HEK293 (cell line): ENCODE results near the gene CHIT1.

Experiments used
- CTCF ChIA-PET: fragments of 350-600 bp; formaldehyde crosslinking; extraction: SDS; loops from one replicate; lab custom pipeline; 2021; ENCODE audit warnings: antibody characterized with exemption; lab: Yijun Ruan, JAX
- POLR2A ChIA-PET: fragments of 300-600 bp; formaldehyde crosslinking; extraction: SDS; loops from one replicate; lab custom pipeline; 2020; ENCODE audit warnings: antibody characterized with exemption, inconsistent platforms; lab: Yijun Ruan, JAX
- H3K27ac ChIP-seq: fragments of 200-500 bp; sonication (Bioruptor generic); 2 replicates; pipeline ENCODE4 v1.5.1; 2014; ENCODE audit warnings: low read depth, low read length, control low read depth, inconsistent platforms; ENCODE audit errors: extremely low read depth
- H3K36me3 ChIP-seq, 2 experiments: fragments of 200-500 bp in 1 of 2; sonication (Bioruptor generic) in 1 of 2; 1 replicate in 1 of 2; 2 replicates in 1 of 2; pipeline ENCODE4 v1.5.1; 2014 to 2017; ENCODE audit warnings: inconsistent platforms in 2 of 2, low read length in 2 of 2; ENCODE audit not compliant: control insufficient read depth in 2 of 2, insufficient read depth in 1 of 2
- H3K4me1 ChIP-seq: fragments of 200-500 bp; sonication (Bioruptor generic); 2 replicates; pipeline ENCODE4 v1.5.1; 2014; ENCODE audit warnings: mild to moderate bottlenecking, low read length, inconsistent platforms; ENCODE audit not compliant: control insufficient read depth, insufficient read depth
- H3K4me3 ChIP-seq: 2 replicates; pipeline ENCODE4 v1.5.1; 2011; ENCODE audit warnings: low read depth, mild to moderate bottlenecking, control low read depth, low read length, moderate library complexity
- H3K9me3 ChIP-seq: fragments of 200-500 bp; sonication (Bioruptor generic); 2 replicates; pipeline ENCODE4 v1.5.1; 2014; ENCODE audit warnings: low read depth, low read length, inconsistent platforms; ENCODE audit not compliant: control insufficient read depth, insufficient read depth
- BCL11A ChIP-seq: fragments of 450-650 bp; formaldehyde crosslinking; IDR thresholded peaks from 2 replicates; pipeline ENCODE4 v1.5.1; 2016; ENCODE audit warnings: low read depth, missing biosample characterization, missing genetic modification characterization
- GFI1B ChIP-seq: fragments of 450-650 bp; formaldehyde crosslinking; IDR thresholded peaks from 2 replicates; pipeline ENCODE4 v1.5.1; 2016; ENCODE audit warnings: missing biosample characterization, missing genetic modification characterization
- GLI4 ChIP-seq: fragments of 450-650 bp; formaldehyde crosslinking; IDR thresholded peaks from 2 replicates; pipeline ENCODE4 v1.5.1; 2016; ENCODE audit warnings: missing biosample characterization, missing genetic modification characterization
- KLF9 ChIP-seq: fragments of 450-650 bp; formaldehyde crosslinking; IDR thresholded peaks from 2 replicates; pipeline ENCODE4 v1.5.1; 2016; ENCODE audit warnings: missing biosample characterization, missing genetic modification characterization, low read depth
- RBAK ChIP-seq: fragments of 450-650 bp; formaldehyde crosslinking; IDR thresholded peaks from 2 replicates; pipeline ENCODE4 v1.5.1; 2016; ENCODE audit warnings: missing biosample characterization, missing genetic modification characterization
- ZBTB20 ChIP-seq: fragments of 450-650 bp; formaldehyde crosslinking; IDR thresholded peaks from 2 replicates; pipeline ENCODE4 v1.5.1; 2016; ENCODE audit warnings: missing biosample characterization, missing genetic modification characterization
- ZNF112 ChIP-seq: fragments of 450-650 bp; formaldehyde crosslinking; IDR thresholded peaks from 2 replicates; pipeline ENCODE4 v1.5.0; 2017; ENCODE audit warnings: missing biosample characterization, missing genetic modification characterization
- ZNF148 ChIP-seq: fragments of 450-650 bp; formaldehyde crosslinking; IDR thresholded peaks from 2 replicates; pipeline ENCODE4 v1.5.0; 2017; ENCODE audit warnings: missing biosample characterization, missing genetic modification characterization, borderline replicate concordance
- ZNF214 ChIP-seq: fragments of 450-650 bp; formaldehyde crosslinking; IDR thresholded peaks from 2 replicates; pipeline ENCODE4 v1.5.1; 2017; ENCODE audit warnings: missing biosample characterization, mild to moderate bottlenecking, missing genetic modification characterization, borderline replicate concordance
- ZNF354C ChIP-seq: fragments of 450-650 bp; formaldehyde crosslinking; IDR thresholded peaks from 2 replicates; pipeline ENCODE4 v1.5.1; 2016; ENCODE audit warnings: missing biosample characterization, missing genetic modification characterization, low read depth, borderline replicate concordance
- ZNF473 ChIP-seq: fragments of 450-650 bp; formaldehyde crosslinking; IDR thresholded peaks from 2 replicates; pipeline ENCODE4 v1.5.1; 2017; ENCODE audit warnings: missing biosample characterization, missing genetic modification characterization
- ZNF530 ChIP-seq: fragments of 450-650 bp; formaldehyde crosslinking; IDR thresholded peaks from 2 replicates; pipeline ENCODE4 v1.5.1; 2016; ENCODE audit warnings: low read depth, missing biosample characterization, missing genetic modification characterization
- ZNF561 ChIP-seq: fragments of 450-650 bp; IDR thresholded peaks from 2 replicates; pipeline ENCODE4 v1.5.1; 2018; ENCODE audit warnings: missing biosample characterization, missing genetic modification characterization, borderline replicate concordance
- ZNF571 ChIP-seq: fragments of 450-650 bp; formaldehyde crosslinking; IDR thresholded peaks from 2 replicates; pipeline ENCODE4 v1.5.0; 2017; ENCODE audit warnings: missing biosample characterization, missing genetic modification characterization
- ZNF626 ChIP-seq: fragments of 450-650 bp; sonication (Bioruptor Pico); formaldehyde crosslinking; IDR thresholded peaks from 2 replicates; pipeline ENCODE4 v1.5.1; 2018; ENCODE audit warnings: missing biosample characterization, missing genetic modification characterization, inconsistent platforms
- ZNF629 ChIP-seq: fragments of 450-650 bp; formaldehyde crosslinking; IDR thresholded peaks from 2 replicates; pipeline ENCODE4 v1.5.1; 2017; ENCODE audit warnings: missing biosample characterization, missing genetic modification characterization
- ZNF677 ChIP-seq: fragments of 450-650 bp; IDR thresholded peaks from 2 replicates; pipeline ENCODE4 v1.5.0; 2018; ENCODE audit warnings: missing biosample characterization, mild to moderate bottlenecking, missing genetic modification characterization, moderate library complexity
- ZNF768 ChIP-seq: fragments of 450-650 bp; formaldehyde crosslinking; IDR thresholded peaks from 2 replicates; pipeline ENCODE4 v1.5.1; 2018; ENCODE audit warnings: missing biosample characterization, mild to moderate bottlenecking, missing genetic modification characterization
- ZSCAN18 ChIP-seq: fragments of 450-650 bp; formaldehyde crosslinking; IDR thresholded peaks from 2 replicates; pipeline ENCODE4 v1.5.1; 2016; ENCODE audit warnings: missing biosample characterization, missing genetic modification characterization
- ZXDB ChIP-seq: fragments of 450-650 bp; formaldehyde crosslinking; IDR thresholded peaks from 2 replicates; pipeline ENCODE4 v1.5.1; 2016; ENCODE audit warnings: missing biosample characterization, missing genetic modification characterization
- TF ChIP-seq, protein P1 (sequence below): fragments of 450-650 bp; formaldehyde crosslinking; conservative IDR thresholded peaks from 2 replicates; pipeline ENCODE4 v1.5.1; 2016; ENCODE audit warnings: low read depth, missing biosample characterization, missing genetic modification characterization
- TF ChIP-seq, protein P2 (sequence below): sonication (generic); formaldehyde crosslinking; IDR thresholded peaks from 2 replicates; pipeline ENCODE4 v1.8.1; 2022; ENCODE audit warnings: mild to moderate bottlenecking, moderate library complexity, missing genetic modification reagents

Gene CHIT1

GRCh38 chr1:203187689-203188264, 41.7 kb downstream of the CHIT1 start (continued):
- TF ChIP-seq ZNF571 (tag by site-specific recombination) (no peak), BCL11A (tag by site-specific recombination) (no peak), ZNF473 (tag by site-specific recombination) (no peak), RBAK (tag by site-specific recombination) (no peak), ZNF354C (tag by site-specific recombination) (no peak), KLF9 (tag by site-specific recombination) (no peak), GFI1B (tag by site-specific recombination) (no peak)

- TF ChIP-seq, protein P1, sequence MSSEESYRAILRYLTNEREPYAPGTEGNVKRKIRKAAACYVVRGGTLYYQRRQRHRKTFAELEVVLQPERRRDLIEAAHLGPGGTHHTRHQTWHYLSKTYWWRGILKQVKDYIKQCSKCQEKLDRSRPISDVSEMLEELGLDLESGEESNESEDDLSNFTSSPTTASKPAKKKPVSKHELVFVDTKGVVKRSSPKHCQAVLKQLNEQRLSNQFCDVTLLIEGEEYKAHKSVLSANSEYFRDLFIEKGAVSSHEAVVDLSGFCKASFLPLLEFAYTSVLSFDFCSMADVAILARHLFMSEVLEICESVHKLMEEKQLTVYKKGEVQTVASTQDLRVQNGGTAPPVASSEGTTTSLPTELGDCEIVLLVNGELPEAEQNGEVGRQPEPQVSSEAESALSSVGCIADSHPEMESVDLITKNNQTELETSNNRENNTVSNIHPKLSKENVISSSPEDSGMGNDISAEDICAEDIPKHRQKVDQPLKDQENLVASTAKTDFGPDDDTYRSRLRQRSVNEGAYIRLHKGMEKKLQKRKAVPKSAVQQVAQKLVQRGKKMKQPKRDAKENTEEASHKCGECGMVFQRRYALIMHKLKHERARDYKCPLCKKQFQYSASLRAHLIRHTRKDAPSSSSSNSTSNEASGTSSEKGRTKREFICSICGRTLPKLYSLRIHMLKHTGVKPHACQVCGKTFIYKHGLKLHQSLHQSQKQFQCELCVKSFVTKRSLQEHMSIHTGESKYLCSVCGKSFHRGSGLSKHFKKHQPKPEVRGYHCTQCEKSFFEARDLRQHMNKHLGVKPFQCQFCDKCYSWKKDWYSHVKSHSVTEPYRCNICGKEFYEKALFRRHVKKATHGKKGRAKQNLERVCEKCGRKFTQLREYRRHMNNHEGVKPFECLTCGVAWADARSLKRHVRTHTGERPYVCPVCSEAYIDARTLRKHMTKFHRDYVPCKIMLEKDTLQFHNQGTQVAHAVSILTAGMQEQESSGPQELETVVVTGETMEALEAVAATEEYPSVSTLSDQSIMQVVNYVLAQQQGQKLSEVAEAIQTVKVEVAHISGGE (tag by site-specific recombination): no peak
- TF ChIP-seq ZNF677 (tag by site-specific recombination) (no peak), ZNF561 (tag by site-specific recombination) (no peak), ZNF626 (tag by site-specific recombination) (no peak), BCL11A (tag by site-specific recombination) (no peak), ZNF768 (tag by site-specific recombination) (no peak), ZBTB20 (tag by site-specific recombination) (no peak), ZXDB (tag by site-specific recombination) (no peak), GLI4 (tag by site-specific recombination) (no peak), ZNF148 (tag by site-specific recombination) (no peak), ZSCAN18 (no peak), ZNF214 (tag by site-specific recombination) (no peak), ZNF112 (no peak), ZNF530 (tag by site-specific recombination) (no peak), ZNF629 (tag by site-specific recombination) (no peak)
- TF ChIP-seq, protein P2, sequence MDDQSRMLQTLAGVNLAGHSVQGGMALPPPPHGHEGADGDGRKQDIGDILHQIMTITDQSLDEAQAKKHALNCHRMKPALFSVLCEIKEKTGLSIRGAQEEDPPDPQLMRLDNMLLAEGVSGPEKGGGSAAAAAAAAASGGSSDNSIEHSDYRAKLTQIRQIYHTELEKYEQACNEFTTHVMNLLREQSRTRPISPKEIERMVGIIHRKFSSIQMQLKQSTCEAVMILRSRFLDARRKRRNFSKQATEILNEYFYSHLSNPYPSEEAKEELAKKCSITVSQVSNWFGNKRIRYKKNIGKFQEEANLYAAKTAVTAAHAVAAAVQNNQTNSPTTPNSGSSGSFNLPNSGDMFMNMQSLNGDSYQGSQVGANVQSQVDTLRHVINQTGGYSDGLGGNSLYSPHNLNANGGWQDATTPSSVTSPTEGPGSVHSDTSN (CRISPR knock-in tag): no peak
- CTCF ChIA-PET: interaction anchor here (1.6 to 3.4 kb wide), 3 partner anchors 15 to 148 kb away, joined by 6 to 20 read pairs (median 14); no protein-coding TSS in a partner anchor
- H3K27ac ChIP-seq: no peak overlapping the region
These were observed 42.2 kb downstream of the CHIT1 start for GRCh38 chr1:203187304-203187685.

More at GRCh38 chr1:203187304-203187685, 42.2 kb downstream of the CHIT1 start:
- H3K9me3 ChIP-seq: no peaks in the 10 kb centered on the region
- POLR2A ChIA-PET: no interaction called here
- H3K4me3 ChIP-seq: no peak overlapping the region
- no peaks in the 10 kb centered on the region for H3K36me3 ChIP-seq
- H3K4me1 ChIP-seq: no peaks in the 10 kb centered on the region
